T-helper 1 cell (primary cell): ENCODE data around the gene AIG1.
"Not testable (repeated sequence)": the region's sequence is repeated elsewhere in the genome, so short reads cannot be mapped to it uniquely, and the experiment has no call there.

Source experiments
- DNase-seq, 5 donors: peaks; one replicate each; pipeline ENCODE4 v3.0.0-alpha.2; 2012 to 2020
- total RNA-seq, 4 donors: gene quantifications; one replicate each; lab custom pipeline; 2026; lab: John Stamatoyannopoulos, UW

Gene AIG1, protein sequence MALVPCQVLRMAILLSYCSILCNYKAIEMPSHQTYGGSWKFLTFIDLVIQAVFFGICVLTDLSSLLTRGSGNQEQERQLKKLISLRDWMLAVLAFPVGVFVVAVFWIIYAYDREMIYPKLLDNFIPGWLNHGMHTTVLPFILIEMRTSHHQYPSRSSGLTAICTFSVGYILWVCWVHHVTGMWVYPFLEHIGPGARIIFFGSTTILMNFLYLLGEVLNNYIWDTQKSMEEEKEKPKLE
- 7.3 to 12.0 (median 8.7) reads per million in 4 donors for total RNA-seq

DNA sequence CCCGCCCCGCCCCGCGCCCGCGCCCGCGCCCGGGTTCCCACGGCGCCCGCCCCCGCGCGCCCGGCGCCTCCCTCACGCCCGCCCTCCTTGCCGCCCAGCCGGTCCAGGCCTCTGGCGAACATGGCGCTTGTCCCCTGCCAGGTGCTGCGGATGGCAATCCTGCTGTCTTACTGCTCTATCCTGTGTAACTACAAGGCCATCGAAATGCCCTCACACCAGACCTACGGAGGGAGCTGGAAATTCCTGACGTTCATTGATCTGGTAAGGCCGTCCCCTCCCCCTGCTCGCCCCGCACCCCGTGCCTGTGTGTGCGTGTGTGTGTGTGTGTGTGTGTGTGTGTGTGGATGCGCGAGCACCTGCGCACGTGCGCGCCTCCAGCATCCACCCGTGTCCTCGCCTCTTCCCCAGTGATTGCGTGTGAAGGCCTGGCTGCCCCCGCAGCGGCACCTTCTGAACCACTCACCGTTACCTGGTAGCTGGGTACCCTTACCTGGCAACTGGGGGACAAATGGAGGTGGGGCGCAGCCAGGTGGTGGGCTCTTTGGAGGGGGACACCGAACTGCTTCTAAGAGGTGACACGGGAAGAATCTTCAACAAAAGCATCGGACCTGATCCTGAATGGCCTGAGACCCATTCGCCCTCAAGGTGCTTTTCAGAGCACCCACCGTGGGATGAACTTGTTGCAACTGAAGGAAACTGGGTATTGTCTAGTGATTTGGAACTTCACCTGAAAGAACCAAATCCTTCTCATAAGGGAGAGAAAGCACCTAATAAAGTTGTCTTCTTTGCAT lies at the start of gene AIG1:
Gene AIG1, plus strand, starts transcription at position 84 of the 791 bp plus-strand sequence. Its CDS starts 37 bp downstream, at position 121.
- DNase-seq, result peak; percentile 43 to 69 (median 55)

DNA sequence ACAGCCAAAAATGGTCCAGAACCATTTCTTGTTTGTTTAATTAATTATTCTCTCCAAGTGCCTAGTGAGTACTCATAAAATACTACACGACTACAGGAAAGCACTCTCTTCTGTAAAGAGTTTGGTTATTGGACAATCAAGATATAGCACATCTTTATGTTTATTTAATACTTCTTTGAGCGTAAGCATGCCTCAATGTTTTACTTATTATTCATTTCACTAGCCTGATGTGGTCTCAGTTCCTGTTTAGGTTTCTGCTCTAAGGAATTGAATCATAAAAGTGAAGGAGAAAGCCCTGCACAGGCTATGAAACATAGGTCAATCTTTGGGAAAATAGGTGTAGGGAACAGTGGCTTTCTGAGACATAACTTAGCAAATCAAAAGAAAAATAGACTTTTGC lies 45.9 kb upstream of the AIG1 start:
- no peak for DNase-seq

DNA sequence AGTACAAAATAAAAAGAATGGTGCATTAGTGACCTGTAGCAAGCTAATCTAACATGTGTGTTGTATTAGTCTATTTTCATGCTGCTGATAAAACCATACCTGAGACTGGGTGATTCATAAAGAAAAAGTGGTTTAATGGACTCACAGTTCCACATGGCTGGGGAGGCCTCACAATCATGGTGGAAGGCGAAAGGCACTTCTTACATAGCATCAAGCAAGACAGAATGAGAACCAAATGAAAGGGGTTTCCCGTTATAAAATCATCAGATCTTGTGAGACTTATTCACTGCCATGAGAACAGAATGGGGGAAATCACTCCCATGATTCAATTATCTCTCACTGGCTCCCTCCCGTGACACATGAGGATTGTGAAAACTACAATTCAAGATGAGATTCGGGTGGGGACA lies 45.4 kb upstream of the AIG1 start:
- no peak for DNase-seq

DNA sequence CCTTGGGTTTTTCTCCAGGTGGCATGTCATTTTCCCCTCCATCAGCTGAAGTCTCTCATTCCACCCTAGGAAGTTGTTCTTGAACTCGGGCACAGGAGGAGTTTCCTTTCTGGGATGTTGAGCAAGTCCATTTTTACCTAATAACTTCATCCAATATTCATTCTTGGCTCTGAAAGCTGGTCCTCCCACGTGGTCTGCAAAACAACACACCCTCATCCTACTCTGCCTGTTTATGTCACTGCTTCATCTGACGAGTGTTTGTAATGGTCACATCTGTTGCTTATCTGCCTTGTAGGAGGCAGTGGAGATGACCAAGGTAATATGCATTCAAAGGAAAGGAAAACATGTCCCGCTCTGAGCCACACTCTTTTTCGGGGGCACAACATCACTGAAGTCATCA lies 41.7 kb upstream of the AIG1 start:
- DNase-seq, result no peak

DNA sequence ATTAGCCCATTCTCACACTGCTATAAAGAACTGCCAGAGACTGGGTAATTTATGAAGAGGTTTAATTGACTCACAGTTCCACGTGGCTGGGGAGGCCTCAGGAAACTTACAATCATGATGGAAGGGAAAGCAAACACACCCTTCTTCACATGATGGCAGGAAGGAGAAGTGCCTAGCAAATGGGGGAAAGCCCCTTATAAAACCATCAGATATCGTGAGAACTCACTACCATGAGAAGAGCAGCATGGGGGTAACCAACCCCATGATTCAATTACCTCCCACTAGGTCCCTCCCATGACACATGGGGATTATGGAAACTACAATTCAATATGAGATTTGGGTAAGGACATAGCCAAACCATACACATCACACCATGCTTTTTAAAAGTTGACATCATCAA lies 39.8 kb upstream of the AIG1 start:
- DNase-seq, result not testable (repeated sequence)

DNA sequence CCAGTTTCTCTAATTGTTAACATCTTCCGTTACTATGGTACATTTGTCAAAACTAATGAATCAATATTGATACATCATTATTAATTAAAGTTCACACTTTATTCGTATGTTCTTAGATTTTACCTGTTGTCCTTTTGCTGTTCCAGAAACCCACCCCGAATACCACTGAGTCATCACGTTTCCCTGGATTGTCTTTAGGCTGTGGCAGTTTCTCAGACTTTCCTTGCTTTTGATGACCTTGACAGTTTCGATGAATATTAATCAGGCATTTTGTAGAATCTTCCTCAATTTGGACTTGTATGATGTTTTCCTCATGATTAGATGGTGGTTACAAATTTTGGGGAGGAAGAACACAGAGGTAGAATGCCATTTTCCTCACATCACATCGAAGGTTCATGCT lies 39.1 kb upstream of the AIG1 start:
- no peak for DNase-seq

DNA sequence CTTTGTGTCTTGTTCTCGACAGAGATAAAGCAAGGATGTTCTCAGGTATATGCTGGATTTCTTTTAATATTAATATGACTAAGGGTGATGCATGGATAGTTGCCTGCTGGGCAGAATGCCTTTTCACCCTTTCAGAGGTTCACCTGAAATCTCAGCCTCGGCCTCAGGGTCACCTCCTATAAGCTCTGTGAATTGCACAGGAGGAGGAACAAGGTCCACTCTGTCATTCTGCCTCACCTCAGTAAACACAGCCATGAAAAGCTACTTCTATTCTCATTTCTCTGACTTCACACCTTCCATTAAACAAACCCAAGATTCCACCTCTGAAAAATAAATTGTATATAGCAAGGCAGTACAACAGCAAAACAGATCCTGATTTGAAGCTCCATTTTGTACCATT lies 38.1 kb upstream of the AIG1 start:
- DNase-seq, result no peak

DNA sequence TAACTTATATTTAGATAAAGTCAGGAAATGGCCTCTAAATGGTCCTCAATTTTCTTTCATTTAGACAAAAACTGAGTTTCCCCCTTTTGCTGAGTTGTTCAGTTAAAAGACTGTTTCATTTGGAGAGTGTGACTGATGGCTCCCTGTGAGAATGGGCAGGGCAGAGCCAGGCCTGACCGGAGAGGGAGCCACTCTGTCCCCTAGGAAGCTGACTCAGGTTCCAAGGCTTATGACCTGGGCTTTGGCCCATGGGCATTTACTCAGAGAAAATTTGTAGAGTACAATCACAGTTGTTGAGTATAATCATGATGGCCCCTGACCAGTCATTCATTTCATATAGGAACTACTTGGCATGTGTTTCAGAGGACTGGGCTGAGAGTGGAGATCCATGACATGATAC lies 37.0 kb upstream of the AIG1 start:
- DNase-seq, result no peak

DNA sequence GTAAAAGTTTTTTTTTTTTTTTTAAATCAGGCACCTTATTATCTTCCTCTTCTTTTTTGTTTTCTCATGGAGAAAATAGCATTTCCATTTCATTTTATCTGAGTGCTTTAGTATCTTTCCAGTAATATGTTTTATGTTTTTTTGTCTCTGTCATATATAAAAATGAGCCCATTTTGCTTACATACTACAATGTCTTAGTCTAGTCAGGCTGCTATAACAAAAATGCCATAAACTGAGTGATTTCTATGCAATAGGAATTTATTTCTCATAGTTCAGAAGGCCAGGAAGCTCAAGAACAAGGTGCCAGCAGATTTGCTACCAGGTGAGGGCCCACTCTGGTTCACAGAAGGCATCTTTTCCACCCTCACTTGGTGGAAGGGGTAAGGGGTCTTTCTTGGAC lies 35.7 kb upstream of the AIG1 start:
- DNase-seq, result no peak

DNA sequence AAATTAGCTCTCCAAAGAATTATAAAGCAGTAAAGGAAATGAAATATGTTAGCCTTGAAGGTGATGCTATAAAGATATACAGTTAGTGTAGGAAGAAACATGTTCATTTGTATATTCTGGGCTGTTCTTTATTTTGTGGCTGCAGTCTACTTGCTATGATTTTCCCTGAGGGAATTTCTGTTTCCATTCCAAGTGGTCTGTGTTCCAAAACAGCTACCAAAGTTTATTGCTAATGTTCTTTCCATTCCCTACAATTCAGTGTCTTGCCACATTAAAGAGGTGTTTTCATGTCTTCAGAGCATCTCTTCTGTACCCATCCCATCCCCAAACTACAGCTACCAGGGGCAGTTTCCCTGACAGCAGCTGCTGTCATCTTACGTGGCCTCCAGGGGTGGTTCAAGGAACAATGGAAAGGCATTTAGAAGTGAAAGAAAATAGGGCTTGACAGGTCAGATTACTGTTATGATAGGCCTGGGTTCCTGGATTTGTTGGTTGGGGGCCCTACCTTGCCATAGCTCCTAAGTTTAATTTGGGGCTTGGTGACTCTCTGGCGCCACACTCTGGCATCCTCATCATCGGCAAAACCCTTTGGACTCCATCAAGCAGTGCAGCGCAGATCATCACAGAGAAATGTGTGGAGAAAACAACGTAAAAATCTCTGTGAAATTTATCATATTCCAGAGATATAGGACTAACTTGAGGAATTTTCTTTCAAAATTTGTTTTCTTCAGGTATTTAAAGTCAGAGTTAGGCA lies 33.8 kb upstream of the AIG1 start:
- peak; percentile 11 to 44 (median 28) for DNase-seq

DNA sequence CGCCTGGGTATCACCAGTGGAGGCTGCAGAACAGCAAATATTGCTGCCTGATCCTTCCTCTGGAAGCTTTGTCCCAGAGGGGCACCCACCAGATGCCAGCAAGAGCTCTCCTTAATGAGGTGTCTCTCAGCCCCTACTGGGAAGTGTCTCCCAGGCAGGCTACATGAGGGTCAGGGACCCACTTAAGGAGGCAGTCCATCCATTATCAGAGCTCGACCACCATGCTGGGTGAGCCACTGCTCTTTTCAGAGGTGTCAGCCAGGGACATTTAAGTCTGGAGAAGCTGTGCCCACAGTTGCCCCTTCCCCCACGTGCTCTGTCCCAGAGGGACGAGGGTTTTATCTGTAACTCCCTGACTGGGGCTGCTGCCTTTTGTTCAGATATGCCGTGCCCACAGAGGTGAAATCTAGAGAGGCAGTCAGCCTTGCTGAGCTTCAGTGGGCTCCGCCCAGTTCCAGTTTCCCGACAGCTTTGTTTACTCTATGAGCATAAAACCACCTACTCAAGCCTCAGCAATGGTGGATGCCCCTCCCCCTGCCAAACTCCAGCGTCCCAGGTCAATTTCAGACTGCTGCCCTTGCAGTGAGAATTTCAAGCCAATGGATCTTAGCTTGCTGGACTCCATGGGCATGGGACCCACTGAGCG lies 25.9 kb upstream of the AIG1 start:
- peak in 1 of 5 donors; percentile 19 for DNase-seq

DNA sequence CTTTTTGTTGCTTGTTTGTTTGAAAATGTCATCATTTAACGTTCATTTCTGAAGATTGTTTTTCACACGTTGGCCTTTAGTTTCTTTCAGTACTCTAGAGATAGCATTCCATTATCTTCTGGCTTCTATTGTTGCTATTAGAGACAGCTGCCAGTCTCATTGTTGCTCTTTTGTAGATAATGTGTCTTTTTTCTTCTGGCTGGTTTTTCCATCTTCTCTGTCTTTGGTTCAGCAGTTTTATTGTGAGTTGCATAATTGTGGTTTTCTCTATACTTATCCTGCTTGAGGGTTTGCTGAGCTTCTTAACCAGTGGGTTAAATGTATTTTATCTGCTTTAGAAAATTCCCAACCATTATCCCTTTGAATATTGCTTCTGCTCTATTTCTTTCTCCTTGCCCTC lies 23.2 kb upstream of the AIG1 start:
- no peak for DNase-seq

DNA sequence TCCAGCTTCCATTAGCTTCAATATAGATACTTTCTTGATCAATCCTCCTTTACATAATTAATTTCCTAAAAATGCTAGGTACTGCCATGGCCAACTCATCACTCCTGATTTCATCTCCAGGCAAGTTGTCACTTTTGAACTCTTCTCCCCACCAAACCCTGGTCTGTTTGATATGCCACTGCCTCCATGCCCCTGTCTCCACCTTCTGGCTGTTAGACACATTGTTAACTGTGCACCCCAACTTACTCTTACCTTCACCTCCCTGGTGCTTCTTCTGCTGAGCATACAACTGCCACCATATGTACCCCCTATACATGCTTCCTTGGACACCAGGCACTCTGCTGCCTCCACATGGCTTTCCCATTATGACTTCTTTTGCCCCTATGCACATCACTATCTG lies 21.9 kb upstream of the AIG1 start:
- DNase-seq, result no peak

DNA sequence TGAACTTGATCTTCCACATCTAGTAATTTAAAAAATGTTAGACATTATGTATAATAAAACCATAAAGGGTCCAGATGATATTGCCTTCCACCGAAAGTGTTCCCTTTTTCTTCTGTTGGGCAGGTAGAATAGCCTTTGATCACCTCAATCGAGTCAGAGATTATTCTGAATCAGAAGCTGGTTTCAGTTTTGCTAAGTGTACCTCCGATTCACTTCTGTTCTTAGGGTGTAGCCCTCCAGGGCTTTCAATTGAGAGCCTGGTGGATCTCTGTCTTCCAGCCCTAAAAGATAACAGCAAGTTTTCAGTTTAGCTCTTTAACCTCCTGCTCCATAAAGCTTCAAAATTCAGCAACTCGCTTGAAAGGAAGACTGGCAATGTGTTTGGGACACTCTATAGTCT lies 21.1 kb upstream of the AIG1 start:
- DNase-seq, result peak in 1 of 5 donors; percentile 8

DNA sequence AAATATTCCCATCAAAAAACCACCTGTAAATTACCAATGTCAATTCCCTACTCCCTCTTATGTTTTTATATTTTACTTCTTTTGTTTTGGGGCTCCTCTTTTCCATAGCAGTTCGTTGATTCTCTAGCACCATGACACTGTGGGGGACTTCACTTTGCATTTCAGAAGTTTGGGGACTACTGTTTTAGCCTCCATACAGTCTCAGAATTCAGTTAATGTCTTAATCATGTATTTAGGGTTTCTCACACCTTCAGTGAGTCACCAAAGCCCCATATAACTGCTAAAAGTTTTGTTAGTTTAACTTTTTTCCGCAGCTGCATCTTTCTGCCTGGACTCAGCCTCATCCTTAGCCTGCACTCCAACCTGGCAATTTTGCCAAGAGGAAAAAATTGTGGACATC lies 20.7 kb upstream of the AIG1 start:
- no peak for DNase-seq

DNA sequence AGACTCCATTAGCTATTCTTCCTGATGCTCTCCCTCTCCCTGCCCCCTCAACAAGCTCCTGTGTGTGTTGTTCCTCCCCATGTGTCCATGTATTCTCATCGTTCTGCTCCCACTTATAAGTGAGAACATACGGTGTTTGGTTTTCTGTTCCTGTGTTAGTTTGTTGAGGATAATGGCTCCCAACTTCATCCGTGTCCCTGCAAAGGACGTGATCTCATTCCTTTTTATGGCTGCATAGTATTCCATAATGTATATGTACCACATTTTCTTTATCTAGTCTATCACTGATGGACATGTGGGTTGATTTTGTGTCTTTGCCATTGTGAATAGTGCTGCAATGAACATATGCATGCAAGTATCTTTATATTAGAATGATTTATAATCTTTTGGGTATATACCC lies 16.3 kb upstream of the AIG1 start:
- DNase-seq, result not testable (repeated sequence)

DNA sequence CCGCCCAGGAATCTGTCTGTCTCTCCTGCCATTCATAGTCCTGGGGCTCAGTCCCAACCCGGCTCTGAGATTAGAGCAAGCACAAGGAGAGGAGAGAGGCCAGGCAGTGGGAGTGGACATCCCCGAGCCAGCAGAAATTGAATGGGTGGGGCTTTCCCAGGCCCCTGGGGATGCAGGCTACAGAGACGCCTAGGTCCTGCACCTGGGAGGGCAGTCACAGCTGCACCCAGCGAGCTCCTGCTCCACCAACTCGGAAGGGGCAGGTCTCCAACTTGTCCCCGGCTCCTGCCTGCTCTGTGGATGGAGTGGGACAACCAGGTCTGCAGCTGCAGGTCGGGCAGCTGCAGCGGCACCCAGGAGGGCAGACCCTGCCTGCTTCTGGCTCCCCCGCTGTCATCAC lies 11.1 kb upstream of the AIG1 start:
- DNase-seq, result no peak

DNA sequence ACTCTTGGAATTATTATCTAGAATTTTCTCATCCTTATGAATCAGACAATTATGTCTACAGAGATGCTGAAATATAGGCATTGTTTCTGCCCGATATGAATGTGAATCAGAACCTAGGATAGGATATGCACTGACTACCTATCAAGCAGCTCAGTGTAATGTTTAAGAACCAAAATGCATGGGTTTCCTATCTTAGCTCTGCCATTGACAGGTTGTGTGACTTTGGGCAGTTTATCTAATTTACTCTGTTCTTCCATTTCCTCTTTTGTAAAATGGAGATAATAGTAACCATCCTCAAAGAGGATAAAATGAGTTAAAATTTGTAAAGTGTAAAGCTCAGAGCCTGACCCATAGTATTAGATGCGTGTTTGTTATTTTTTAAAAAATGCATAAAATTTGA lies 10.2 kb upstream of the AIG1 start:
- no peak for DNase-seq

DNA sequence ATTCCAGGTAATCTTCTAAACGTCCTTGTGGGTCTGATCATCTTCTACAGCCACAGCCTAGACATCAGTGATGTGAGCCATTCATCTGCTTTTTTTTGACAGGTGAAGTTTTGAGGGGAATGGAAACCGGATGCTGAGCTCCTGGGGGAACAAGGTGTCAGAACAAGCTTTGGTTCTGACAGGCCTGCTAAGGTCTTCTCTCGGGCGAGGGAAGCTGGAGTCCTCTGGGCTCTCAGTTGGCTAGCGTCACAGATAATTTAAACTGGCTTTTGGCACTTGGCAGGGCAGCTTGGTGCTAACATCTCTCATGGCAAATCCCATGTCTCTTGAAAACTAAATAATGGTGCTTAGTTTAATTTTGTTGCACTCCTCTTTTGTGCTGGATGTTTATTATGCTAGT lies 8.4 kb upstream of the AIG1 start:
- DNase-seq, result no peak

DNA sequence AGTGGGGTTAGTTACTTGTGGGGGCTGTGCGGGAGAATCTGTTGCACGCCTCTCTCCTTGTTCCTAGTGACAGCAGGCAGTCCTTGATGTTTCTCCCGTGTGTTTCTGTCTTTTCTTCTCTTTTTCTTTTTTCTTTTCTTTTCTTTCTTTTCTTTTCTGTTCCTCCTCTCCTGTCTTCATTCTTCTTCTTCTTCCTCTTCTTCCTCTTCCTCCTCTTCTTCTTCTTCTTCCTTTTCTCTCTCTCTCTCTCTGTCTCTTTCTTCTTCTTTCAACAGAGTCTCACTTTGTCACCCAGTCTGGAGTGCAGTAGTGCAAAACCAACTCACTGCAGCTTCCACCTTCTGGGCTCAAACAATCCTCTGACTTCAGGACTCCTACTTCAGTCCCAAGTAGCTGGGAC lies 6.8 kb upstream of the AIG1 start:
- no peak for DNase-seq

DNA sequence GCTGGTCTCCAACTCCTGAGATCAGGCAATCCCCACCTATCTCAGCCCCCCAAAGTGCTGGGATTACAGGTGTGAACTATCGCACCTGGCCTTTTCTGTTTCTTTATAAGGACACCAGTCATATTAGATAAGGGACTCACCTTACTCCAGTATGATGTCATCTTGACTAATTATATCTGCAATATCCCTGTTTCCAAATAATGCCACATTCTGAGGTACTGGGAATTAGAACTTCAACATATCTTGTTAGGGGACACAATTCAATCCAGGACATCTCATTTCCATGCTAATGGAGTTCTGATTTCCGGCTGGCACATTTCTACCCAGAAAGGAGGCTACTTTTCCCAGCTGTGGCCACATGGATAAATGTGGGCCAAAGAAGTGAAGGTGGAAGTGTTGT lies 6.4 kb upstream of the AIG1 start:
- DNase-seq, result no peak

DNA sequence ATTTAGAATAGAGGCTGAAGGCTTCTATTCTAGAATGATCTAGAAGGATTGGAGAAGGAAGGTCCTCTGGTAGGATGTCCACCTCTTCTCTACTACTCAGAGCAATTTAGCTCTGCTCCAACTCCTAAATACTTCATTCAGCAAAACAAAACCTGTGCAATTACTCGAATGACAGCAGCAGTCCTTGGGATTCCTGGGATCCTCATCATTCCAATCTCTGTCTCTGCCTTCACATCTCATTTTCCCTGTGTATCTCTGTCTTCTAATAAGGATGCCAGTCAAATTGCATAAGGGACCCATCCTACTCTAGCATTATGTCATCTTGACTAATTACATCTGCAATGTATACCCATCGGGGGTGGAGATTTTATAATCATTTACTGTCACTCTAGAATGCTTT lies 5.5 kb upstream of the AIG1 start:
- no peak for DNase-seq

DNA sequence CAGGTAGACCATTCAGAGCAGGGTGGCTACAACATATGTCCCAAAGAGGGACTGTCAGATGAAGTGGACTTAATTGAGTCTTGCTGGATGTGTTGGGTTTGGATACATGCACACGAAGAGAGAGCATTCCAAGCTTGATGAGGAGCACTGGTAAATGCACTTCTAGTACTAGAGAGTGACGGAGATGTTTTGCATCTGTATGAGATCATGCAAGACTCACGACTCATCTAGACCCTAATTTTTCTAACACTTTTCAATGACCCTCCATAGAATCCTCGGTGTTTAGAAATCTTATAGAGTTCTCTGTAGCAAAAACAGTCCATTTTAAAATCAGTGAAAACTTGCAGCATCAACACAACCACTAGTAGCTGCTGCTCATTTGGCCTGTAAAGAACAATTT lies 4.8 kb upstream of the AIG1 start:
- DNase-seq, result no peak
